ENCODE measurements around the gene HOXB6.

HOXB6 gene

DNA sequence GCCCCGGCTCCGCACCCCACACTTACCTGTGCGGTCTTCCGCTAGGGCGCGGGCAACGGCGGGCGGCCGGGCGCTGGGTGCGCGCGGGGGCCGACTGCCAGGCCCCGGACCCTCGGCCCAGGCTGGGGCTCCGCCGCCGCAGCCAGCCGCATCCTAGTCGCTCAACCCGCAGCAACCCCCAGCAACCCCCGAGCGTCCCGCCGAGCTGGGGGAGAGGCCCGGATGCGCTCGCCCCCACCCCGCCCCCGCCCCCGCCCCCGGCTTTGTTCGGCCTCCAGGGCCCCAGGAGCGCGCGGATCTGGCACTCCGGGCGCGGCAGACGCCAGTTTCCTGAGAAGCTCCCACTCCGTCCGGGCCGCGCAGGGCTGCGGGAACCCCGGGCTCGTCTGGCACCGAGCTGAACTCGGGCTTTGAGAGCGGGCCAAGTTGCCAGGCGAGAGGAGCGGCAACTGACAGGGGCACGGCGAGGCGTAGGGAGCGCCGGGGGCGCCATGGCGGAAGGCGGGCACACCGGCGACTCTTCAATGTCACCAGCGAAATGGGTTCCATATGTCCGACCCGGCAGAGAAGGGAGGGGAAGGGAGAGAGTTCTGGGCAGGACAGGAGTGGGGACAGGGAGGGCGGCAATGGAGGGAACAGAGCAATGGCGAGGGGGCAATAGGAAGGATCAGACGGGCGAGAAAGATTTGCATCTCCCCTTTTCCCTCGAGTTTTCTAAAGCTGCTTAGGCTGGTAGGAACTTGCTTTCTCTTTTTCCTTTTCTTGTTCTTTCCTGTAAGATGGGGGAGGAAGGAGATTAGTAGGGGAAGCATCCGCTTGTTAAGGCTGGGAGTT is 40.4 kb downstream of the HOXB6 start:
- no peak for DNase-seq

DNA sequence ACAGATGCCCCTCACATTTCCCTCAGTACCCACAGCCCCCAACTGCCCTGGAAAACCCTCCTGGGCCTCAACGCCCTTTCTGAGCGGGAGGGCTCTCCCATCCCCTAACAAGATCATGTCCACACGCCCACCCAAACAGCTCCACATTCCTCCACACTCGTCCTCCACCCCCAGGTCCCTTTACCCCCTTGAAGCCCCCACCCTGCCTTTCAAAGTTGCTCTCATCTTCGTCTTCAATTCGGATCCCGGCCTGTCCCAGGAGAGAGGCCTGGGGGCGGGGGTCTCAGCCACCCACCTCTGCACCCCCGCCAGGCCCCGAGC is 41.0 kb downstream of the HOXB6 start:
- no peak for DNase-seq

DNA sequence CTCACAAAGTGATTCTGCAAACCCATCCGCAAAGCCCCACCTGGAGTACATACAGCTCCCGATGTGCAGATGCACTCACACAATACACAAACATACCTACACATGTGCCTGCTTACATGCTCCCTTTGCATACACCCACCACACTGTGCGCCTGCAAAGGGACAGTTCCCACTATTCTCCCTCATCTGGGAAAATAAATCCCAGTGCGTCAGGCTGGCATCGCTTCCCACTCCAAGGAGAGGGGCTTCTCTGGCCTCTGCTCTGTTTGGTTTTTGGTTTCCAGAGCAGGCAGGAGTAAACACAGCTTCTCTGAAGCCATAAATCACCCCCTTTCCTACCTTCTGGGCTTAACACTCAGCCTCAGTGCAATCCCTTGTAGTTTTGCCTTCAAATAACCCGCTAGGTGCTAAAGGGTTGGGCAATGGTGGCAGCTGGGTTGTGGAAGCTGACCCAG is 41.4 kb downstream of the HOXB6 start:
- DNase-seq: no peak

DNA sequence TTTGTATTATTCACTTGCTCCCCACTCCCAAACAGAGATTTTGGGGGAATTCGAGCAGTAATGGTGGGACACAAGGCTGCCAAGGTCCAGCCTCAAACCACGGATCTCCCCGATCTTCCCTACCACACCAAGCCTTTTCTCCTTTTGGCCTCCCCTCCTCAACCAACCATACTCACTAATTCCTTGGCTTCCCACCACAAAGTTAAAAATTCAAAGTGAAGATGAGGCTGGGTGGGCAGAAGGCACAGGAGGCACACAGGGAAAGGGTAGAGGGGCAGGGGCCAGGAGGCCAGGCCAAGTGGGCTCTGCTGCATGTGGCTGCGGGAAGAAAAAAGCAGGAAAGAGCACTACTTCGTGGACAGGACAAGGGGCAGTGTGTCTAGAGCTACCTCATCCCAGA is 41.9 kb downstream of the HOXB6 start:
- DNase-seq: no peak

DNA sequence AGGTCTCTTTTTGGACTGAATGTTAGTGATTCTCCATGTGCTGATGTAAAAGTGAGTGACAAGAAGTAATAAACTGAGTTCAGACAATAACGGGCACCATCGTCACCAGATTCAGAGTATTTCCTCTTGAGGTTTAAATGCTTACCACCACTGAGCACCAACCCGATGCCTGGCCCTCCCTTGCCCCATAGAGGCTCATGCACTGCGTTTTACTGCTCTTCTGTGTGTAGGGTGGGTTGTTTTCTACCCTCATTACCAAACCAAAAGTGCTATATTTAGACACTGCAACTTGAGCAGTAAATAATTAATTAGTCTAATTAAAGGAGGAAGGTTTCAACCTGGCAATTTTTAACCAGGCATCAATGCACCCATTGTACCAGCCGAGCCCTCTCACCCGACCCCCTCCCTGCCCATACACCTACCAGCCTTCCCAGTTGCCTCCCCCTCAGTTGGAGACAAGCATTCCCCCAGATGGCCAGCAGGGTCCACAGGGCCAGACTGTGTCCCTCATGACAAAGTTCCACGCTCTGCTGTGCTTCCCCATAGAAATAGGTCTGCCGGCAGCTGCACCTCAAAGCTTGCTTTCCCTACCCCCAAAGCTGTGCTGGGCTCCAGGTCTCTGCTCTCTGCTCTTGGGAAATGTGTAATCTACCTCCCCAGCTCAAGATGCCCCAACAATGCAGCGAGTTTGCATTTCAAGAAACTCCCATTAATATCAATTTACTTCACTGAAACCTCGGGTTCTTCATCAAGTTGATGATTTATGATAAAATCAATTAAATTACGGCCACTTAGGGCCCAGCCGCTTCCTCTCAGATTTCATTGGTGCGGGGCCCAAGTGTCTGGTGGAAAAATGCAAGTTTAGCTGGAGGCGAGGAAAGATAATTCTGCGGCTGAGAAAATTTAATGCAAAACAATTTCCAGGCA is 42.6 kb downstream of the HOXB6 start:
- no peak for DNase-seq

DNA sequence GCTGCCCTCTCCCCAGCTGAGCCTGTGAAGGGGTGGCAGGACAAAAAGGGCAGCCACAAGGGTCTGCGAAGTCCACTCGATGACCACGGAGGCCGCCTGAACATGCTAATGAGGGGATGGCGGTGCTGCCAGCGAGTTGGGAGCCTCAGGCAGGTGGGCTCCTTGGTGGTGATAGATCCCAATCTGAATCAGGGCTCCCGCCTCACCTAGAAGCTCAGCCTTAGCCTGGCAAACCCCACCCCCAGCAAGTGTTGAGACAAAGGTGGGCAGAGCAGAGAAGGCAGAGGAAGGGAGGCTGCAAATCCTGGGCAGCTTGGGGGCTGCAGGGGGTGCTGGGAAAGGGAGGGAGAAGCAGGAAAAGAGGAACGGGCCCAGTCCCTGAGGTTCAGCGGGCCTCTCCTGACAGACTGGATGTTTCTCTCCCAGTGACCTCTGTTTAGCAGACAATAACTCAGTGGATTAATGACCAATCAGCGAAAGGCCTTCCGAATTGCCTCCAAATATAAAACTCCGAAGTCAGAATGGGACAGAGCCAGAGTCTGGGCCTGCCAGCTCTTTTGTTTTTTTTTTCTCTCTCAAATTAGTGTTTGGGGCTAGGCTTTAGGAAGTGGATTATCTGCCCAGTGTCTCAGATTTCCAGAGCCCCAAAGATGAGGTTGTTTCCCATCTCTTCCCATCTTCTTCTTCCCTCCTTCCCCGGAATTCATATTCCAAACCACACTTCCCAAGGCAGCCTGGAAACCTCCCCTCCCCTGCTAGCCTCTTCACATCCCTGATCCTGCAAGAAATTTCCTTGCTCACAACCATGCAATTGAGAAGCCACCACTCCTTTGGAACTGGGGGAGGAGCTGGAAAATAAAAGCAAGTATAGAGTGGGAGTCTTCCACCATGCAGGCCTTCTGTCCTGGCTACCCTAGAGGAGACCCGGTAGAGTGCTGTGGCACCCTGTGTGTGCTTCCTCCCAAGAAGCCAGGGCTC is 44.7 kb downstream of the HOXB6 start:
- no peak for DNase-seq

DNA sequence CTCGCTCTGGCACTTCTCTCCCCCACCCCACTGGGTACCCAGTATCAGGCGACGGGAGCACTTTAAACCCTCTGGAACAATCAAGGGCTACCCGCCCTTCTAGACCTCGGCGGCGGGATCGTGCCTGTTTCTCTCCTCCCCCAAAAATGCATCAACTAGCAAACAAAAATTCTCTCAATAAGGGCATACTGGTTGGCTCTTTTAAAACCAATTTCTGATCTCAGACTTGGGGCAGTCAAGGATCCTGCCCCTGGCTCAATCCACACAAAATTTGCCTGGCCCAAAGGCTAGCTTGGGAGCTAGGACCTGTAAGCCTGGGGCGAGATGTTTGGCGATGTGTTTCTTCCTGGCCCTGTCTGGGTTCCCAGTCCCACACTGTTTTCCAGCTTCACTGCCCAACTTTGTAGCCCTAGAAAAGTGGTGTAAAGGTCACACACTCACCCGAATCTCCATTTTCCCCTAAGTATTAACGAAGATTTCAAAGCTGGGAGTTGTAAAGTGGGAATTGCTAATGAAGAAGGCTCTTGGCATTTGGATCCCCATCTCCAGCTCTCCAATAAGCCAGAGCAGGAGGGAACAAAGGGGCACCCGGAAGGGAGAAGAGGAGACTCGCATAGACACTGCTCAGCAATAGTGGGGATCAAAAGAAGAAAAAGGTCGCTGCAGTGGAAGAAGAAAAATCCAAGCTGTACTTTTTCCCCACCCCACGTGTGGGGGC is 45.5 kb downstream of the HOXB6 start:
- DNase-seq: no peak

DNA sequence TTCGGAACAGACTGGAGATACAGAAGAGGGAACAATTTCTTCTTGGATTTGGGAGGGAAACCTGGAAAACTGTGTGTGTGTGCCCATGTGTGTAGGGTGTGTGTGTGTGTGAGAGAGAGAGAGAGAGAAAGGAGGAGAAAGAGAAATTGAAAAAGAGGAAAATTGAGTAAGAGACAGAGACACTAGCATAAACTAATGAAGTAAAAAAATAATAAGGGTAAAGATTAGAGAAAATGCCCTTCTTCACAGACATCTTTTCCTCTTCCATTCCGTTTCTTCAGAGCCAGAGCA is 46.0 kb downstream of the HOXB6 start:
- no peak for DNase-seq

DNA sequence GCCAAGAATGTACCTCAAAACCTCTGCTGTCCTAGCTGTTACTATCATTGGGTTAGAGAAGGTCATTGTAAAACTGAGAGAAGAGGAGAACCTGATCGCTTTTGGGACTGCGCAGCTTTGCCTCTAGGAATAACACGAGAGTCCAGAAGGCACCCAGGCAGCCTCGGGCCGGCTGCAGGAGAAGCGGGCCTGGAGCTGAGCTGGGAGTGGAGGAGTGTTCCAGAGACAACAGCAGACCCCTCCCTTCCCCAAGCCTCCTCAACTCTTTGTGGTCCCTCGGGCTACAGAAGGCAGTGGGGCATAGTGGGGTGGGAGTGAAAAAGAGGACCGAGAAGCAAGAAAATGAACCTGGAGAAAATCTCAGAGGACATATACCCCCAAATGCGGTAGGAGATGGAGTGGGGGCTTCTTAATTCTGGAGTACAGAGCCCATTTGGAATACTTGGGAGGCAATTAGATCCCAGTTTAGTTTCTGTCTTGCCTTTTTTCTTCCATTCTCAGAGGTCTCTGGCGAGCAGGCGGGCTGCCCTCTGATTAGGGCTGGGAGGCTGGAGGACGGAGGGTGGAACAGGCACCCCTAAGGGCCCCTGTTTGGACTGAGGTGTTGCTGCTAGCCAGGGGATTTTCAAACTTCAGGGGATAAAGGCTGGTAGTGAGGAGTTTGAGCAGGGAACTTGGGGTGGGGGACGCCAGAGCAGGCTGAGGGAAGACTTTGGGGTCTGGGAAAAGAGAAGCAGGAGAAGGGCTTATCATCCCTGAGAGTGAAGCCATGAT is 46.5 kb downstream of the HOXB6 start:
- no peak for DNase-seq

DNA sequence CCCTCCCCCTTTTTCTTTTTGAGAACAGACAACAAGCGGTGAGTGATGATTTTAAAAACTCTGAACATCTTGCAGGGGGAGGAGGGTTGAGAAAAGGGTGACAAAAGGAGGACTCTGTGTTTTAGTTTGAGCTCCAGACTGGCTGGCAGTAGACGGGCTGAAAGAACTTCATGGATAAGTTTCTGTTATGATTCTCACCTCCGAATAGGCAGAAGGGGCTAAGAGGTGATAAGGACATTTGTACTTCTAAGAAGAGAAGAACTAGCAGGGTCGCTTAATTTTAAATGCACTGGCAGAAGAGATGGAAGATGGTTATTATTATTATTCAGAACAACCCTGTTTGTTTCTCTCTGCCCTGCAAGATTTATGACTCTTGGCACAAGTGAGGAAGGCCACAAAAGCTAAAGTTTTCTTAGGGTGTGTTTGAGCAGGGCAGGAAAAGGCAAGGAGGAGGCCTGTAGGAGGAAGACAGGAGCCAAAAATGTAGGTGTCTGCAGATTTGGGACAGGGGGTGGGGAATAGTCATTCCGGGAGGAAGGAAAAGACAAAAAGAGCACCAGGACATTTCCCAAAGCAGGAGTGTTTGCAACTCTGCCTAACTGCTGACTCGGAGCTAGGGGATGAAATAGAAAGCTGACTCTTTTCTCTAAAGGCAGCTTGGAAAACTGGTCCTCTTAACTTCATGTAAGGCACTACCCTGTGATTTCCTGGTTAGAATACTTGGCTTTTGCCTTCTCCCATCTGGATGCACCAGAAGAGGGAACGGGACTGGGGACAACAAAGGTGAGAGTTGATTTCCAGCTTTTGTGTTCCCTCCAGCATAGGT is 48.0 kb downstream of the HOXB6 start:
- DNase-seq: no peak

DNA sequence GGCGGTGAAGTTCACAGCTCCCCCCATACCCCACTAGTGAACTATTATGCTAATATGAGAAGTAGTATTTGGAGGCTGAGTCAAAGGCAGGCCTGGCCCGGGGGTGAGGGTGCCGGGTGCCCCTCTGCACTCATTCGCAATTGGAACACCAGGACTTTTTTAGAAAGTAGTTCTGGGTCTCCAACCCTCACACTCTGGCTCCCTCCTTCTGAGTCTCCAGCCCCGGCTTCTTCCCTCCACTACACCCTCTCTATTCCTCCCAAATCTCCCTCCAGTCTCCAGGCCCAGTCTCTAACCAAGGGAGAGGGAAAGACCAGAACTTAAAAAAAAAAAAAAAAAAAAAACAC is 48.6 kb downstream of the HOXB6 start:
- no peak for DNase-seq

DNA sequence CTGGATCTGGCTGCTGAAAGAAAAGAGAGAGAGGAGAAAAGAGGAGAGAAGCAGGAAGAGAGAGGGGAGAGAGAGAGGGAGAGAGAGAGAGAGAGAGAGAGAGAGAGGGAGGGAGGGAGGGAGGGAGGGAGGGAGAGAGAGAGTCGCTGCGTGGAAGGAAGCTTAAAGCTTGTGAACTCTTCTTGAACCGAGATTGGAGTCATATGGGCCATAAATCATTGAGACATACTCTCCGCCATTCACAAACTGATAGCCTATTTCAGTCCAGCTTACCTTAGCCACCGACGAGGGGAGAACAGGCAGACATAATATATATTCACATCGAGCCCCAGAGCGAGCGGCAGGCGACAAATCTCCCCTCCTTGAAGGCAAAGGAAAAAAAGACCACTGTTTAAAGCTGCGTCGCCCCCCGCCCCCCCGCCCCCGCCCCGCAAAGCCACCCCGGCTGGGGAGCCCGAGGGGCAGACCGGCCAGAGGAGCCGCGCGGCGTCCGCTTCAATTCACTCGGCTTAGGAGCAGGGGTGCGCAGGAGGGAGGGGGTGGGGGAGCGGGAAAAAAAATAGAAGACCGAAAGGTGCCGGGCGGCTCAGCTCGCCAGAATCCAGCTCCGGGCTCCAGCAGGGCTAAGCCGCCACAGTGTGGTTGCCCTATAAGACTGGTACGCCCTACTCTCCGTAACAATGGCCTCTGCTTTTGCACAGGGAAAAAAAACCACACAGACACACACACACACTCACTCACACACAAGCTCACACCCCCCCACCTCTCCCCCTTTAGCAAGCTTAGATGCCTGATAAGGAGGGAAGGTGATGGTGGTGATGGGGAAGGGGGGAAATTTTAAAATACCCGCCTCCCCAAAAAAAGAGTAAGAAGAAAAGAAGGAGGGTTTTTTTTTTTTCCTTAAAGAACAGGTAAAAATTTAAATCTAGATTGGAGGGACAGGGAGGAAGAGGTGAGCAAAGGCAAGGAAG is 49.2 kb downstream of the HOXB6 start:
- DNase-seq: no peak

DNA sequence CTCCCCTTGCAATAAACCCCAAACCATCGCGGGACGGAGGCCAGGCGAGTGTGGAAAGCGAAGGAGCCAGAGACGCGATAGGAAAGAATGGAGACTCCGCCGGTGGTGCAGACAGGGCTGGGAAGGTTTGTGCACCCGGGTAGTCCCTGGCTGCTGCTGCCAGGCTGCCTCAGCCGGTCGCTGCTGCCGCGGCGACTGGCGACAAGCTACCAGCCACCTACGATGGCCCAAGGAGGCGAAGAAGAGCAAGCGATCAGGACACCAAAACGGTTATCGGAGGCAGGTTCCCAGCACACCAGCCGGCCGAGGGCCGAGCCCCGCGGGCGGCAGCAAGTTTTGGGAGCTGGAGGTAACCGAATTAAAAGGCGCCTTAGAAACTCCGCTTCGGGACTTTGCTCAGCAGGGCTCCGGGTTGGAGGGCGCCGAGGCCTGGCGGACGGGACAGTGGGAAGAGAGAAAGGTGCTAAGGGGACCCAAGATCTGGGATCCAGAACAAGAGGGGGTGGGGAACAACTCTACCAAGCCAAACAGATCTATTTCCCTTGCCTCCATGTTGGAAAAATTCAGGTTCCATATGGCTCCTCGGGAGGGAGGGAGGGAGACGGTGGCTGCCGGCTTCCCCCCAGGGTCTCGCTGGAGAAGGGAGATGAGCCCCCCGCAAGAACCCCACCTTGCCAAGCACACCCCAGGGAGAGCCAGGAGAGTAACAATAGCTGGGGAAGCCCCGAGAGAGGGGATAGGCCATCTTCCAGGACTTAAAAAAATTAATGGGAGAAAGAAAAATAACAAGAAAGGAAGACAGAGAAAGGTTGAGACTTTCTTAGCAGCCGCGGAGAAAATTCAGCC is 50.2 kb downstream of the HOXB6 start:
- DNase-seq: no peak

DNA sequence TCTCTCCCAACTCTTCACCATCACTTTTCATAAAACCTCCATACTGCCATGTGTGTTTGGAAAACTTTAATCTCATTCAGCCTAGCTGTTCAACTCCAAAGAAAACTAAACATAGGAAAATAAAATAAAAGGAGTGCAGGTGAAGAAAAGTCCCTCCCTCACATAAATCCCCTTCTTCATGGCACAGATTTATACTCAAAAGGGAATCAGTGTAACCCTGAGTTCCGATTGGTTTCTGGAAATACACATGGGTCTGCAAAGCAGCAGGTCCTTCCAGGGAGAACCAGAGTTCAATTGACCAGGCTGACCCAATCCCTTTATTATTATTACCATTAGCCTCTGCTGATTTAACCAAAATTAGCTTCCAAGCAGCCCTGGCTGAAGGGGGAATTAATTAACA is 51.0 kb downstream of the HOXB6 start:
- DNase-seq: no peak

DNA sequence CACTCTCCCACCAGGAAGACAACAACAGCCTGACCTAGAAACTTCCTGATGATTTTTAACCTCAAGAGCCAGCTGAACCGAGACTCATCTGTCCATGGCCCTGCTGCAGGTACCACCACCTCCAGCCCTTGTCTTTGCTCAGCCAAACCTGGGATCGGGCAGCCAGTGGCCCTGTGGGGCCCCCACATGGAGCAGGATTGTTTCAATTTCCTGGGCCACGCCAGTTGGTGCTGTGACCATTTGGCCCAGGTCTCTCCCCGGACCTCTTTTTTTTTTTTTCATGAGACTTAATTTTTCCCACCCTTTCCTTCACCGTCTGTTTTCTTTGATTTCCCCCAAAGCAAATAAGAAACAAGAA is 51.6 kb downstream of the HOXB6 start:
- no peak for DNase-seq

DNA sequence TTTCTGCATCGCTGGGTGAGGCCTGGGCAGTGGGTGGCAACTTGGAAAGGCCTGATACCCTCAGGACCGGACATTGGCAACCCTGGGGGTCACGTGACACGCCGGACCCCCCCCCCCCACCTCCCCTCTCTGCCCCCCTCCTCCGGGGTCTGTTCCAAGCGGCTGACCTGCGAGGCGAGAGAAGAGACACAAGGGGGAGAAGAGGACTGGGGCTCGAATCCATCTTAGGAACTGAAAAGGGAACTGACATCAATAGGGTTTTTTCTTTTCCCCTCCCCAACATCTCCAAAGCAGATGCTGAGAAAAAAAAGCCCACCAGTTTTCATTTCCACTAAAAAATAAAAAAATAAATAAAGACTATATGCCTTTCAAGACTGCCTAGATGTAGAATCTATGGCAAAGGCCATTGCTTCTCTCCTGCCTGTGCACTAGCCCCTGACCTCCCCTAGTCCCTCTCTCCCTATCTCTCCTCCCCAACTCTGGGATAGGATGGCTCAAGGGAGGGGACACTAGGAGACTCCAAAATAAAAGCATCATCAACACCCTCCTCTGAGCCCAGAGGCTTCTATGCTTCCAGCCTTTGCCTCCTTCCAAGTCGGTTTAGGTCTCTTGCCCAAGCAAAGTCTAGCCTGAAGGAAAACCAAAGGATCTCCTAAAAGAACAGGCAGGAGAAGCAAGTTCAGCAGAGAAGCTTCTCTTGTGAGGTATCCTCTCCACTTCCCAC is 52.2 kb downstream of the HOXB6 start:
- no peak for DNase-seq

DNA sequence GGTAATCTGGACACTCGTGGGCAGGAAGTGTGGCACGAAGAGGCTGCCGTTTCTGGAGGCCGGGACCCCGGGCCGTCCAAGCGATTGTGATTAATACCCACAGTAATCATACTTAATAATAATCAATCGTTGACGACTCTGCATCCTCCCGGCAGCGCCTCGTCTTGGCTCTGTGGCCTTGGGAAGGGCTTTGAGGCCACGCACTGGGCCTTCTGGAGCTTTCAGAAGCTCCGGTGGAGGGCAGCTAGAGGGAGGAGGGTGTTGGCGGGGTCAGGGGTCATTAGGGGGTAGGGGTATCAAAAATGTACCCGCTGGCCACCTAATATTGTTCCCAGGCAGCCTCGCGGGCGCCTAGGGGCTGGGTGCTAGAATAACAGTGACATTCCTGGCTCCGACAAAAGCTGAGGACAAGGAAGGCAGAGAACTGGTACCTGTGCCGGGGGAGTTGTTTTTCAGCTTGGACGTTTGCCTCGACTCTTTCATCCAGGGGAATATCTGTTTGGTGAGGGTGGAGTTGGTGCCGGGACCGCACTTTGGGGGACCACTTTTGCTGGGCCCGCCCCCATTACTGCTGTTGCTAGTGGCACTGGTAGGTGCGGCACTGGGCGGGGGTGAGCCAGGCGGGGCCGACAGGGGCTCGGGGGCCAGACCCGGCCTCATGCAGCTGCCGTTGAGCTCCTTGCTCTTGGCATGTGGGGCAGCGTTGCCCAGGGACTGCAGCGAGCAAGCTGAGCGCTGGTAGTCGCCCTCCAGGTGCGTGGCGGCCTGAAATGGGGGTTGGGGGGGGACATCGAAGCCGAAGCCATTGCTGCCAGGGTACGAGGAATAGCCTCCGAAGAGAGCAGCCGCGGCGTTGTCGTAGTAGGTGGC is 53.0 kb downstream of the HOXB6 start:
- DNase-seq: no peak

Measured in activated CD8-positive, alpha-beta memory T cell treated with anti-CD3 and anti-CD28 coated beads, Interleukin-2, amount 50 U/mL, for 48 hours (primary cell).